Mesothelial cell of epicardium (in vitro differentiated cells): Measurements from ENCODE around the gene CTSS. TPM values are rescaled to one million over a fixed set of nuclear protein-coding genes. Genes with fewer than 3 reads are reported as not detected.
A peak's percentile ranks its signal among the peaks of the same experiment; 100 is the strongest.
"Not testable (repeated sequence)": the region's sequence is repeated elsewhere in the genome, so short reads cannot be mapped to it uniquely, and the experiment has no call there.

ENCODE experiments used
- DNase-seq, 2 experiments: peaks; one replicate each; pipeline ENCODE4 v3.0.0; 2021; ENCODE audit warnings: low spot score in 2 of 2; ENCODE audit not compliant: unreplicated experiment in 2 of 2
- H3K27ac Mint-ChIP-seq: 2 replicates; pipeline ENCODE4 v1.8.0; 2021; ENCODE audit warnings: mixed read lengths
- H3K27me3 Mint-ChIP-seq: 2 replicates; pipeline ENCODE4 v1.8.0; 2021; ENCODE audit warnings: low read depth, mixed read lengths
- H3K36me3 Mint-ChIP-seq: 2 replicates; pipeline ENCODE4 v1.8.0; 2021; ENCODE audit warnings: mixed read lengths
- H3K4me1 Mint-ChIP-seq: 2 replicates; pipeline ENCODE4 v1.8.0; 2021; ENCODE audit warnings: mixed read lengths
- H3K4me3 Mint-ChIP-seq: 2 replicates; pipeline ENCODE4 v1.8.0; 2021; ENCODE audit warnings: mild to moderate bottlenecking, moderate library complexity, mixed read lengths
- H3K9me3 Mint-ChIP-seq: 2 replicates; pipeline ENCODE4 v1.8.0; 2021; ENCODE audit warnings: mixed read lengths
- total RNA-seq: library from RNA; stranded (reverse); gene quantifications from 3 replicates; pipeline ENCODE4 v1.2.1, GENCODE V29; 2021
- TF ChIP-seq, protein P1 (sequence below): fragments of 200-600 bp; sonication (generic); IDR thresholded peaks from one replicate; pipeline ENCODE4 v1.5.0; 2021; ENCODE audit warnings: antibody characterized with exemption; ENCODE audit not compliant: unreplicated experiment

CTSS gene
- total RNA-seq, 1 donor from 2014 or later = 2.6 TPM

DNA sequence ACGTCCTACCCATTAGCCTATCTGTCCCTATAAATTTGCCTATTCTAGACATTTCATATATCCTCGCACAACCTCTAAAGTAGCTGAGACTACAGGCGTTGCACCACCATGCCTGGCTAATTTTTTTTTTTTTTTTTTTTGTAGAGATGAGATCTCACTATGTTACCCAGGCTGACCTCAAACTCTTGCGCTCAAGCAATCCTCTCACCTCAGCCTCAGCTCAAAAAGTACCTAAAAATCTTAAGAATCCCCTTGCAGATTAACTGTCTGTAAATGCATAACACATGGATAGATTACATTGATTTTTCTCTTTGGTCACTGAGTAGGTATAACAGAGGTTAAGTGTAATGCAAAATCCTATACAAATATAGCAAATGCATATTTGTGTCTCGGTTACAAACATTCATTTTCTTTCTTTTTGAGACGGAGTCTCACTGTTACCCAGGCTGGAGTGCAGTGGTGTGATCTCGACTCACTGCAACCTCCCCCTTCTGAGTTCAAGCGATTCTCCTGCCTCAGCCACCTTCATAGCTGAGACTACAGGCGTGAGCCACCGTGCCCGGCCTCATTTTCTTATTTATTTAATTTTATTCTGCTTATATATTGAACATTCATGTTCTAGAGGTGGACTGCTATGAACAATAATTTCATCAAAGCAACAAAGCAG, 47.2 kb downstream of the CTSS start:
- TF ChIP-seq, protein P1, sequence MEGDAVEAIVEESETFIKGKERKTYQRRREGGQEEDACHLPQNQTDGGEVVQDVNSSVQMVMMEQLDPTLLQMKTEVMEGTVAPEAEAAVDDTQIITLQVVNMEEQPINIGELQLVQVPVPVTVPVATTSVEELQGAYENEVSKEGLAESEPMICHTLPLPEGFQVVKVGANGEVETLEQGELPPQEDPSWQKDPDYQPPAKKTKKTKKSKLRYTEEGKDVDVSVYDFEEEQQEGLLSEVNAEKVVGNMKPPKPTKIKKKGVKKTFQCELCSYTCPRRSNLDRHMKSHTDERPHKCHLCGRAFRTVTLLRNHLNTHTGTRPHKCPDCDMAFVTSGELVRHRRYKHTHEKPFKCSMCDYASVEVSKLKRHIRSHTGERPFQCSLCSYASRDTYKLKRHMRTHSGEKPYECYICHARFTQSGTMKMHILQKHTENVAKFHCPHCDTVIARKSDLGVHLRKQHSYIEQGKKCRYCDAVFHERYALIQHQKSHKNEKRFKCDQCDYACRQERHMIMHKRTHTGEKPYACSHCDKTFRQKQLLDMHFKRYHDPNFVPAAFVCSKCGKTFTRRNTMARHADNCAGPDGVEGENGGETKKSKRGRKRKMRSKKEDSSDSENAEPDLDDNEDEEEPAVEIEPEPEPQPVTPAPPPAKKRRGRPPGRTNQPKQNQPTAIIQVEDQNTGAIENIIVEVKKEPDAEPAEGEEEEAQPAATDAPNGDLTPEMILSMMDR = no peak
- Mint-ChIP-seq H3K4me1 (peaks cover 1% of the 10 kb centered on the region), H3K36me3 (no peaks in the 10 kb centered on the region), H3K27me3 (no peaks in the 10 kb centered on the region), H3K9me3 (peaks cover 6% of the 10 kb centered on the region), H3K4me3 (no peak overlapping the region), H3K27ac (no peak overlapping the region)
- no peak for DNase-seq

DNA sequence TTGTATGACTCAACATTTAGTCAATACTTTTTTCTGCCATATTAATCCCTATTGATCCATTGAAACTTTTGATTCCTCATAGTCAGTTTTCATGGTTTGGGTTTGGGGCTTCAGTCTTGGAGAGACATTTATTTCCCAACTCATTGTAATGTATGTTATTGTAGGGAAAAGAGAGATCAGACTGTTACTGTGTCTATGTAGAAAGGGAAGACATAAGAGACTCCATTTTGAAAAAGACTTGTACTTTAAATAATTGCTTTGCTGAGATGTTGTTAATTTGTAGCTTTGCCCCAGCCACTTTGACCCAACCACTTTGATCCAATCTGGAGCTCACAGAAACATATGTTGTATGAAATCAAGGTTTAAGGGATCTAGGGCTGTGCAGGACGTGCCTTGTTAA, 56.5 kb downstream of the CTSS start:
- H3K9me3 Mint-ChIP-seq, H3K36me3 Mint-ChIP-seq, H3K27me3 Mint-ChIP-seq, H3K27ac Mint-ChIP-seq, H3K4me3 Mint-ChIP-seq, DNase-seq: not testable (repeated sequence)
- peaks cover 15% of the 10 kb centered on the region for H3K4me1 Mint-ChIP-seq

DNA sequence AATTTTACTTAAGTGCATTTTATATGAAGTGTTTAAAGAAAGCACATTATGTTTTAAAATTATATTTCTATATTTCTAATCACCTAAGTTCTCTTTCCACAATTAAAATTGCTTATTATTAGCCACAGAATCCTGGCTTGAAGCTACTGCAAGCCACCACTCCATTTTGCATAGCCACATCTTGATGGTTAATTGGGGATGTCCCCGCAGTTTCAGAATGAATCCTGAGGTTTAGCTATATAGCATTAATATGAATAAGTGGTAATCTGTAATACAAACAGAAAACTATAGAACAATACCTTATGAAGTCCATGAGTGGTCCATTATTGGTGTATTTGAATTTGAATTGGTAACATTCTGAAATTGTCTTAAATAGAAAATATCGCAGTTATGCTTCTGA, 57.0 kb downstream of the CTSS start:
- Mint-ChIP-seq H3K27me3 (no peaks in the 10 kb centered on the region), H3K36me3 (no peaks in the 10 kb centered on the region), H3K4me1 (peaks cover 15% of the 10 kb centered on the region), H3K27ac (no peak overlapping the region), H3K4me3 (no peak overlapping the region), H3K9me3 (no peaks in the 10 kb centered on the region)
- TF ChIP-seq, protein P1 = no peak
- DNase-seq = no peak

DNA sequence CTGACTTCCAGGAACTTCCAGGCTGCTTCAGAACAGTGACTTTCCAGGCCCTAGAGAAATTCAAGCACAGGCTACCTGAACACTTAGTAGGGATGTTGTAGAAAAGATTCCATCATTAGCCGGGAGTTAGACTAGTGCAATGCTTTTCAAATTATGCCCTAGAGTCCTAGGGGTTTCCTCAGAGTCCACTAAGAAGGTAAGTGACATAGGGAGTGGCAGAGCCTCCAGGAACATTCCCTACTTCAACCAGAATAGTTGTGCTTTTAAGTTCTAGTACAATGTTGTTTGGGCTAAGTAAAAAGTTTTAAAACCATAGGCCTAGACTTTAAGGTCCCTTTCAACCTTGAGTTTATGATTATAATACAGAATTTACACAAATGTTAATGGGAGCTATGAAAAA, 59.5 kb downstream of the CTSS start:
- TF ChIP-seq, protein P1 = no peak
- peaks cover 11% of the 10 kb centered on the region for H3K4me1 Mint-ChIP-seq
- no peaks in the 10 kb centered on the region for H3K9me3 Mint-ChIP-seq
- no peak overlapping the region for H3K4me3 Mint-ChIP-seq
- H3K27ac Mint-ChIP-seq = no peak overlapping the region
- no peaks in the 10 kb centered on the region for H3K36me3 Mint-ChIP-seq
- DNase-seq = no peak
- peaks cover 8% of the 10 kb centered on the region for H3K27me3 Mint-ChIP-seq

DNA sequence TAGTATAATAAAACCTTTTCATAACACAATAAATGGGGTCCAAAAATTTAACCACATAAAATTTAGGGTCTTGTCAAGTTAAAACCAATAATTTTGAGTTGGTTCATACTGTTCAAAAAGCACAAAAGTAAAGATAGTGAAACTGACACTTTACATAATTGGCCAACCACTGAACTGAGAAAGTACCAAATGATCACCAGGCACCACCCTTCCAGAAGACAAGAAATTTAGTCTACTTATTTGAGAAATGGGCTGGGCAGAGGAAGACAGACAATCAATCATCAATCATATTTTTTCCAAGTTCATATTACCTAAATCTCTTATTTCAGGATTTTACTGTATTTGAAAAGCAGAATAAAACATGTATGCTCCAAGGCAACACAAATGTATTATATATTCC, 62.2 kb downstream of the CTSS start:
- TF ChIP-seq, protein P1 = no peak
- H3K9me3 Mint-ChIP-seq = no peaks in the 10 kb centered on the region
- no peak overlapping the region for H3K4me3 Mint-ChIP-seq
- H3K27ac Mint-ChIP-seq = no peak overlapping the region
- no peak for DNase-seq
- H3K27me3 Mint-ChIP-seq = peaks cover 14% of the 10 kb centered on the region
- no peaks in the 10 kb centered on the region for H3K4me1 Mint-ChIP-seq
- H3K36me3 Mint-ChIP-seq = no peaks in the 10 kb centered on the region

DNA sequence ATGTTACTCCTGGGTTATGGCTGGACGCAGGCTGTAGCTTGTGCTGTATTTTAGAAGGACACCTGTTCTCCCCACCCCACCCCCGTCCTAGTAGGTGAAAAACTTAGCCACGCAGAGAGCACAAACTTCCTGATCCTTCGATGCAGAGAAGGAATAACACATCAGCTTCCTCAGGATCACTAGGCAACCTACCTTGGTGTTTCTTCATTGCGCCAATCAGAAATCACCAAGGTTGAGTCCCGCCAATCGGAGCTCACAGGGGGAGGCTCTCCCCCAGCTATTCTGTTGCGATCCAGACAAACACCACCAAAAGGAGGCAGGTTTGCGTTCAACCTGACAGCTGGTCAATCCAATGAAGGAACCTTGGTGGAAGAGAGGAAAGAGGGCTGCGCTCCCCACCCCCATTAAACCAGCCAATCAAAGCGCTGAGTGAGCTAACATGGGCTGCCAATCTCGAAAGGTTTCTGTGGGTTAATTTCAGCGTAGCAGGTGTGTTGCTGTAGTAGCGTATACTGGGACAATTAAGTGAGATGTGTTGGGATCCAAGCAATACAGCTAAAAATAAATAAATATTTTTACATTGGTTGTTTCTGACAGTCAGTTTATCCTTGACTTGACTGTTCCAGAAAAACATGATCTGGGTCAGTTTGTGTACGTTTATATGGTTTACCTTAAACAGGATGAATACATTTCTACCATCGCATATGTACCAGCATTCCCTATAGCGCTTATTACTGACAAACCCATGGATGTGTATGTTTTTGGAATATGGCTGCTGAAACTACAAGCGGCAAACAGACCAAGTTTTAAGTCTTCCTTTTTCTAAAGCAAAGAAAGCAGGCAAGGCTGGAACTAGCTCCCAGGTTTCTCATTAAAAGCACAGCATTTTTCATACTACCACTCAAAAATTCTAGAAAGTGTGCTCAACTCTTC, 68.3 kb downstream of the CTSS start, which contains the start of gene GOLPH3L:
GOLPH3L (minus strand) TSS at position 160 of the 933 bp plus-strand sequence. CDS start 2,316 bp downstream, outside the sequence.
- Mint-ChIP-seq H3K4me1 (peaks cover 20% of the 10 kb centered on the region), H3K9me3 (no peaks in the 10 kb centered on the region), H3K27me3 (peaks cover 11% of the 10 kb centered on the region), H3K27ac (peak within 1 kb of the TSS; percentile 97), H3K36me3 (peaks cover 11% of the 10 kb centered on the region), H3K4me3 (peak within 1 kb of the TSS; percentile 95)
- DNase-seq = peak; percentile 77 to 87
- TF ChIP-seq, protein P1 = no peak
